HL-60 (cell line): ENCODE measurements around the gene INPP5B.

Experiments used
- GABPA ChIP-seq: IDR thresholded peaks from 2 replicates; pipeline ENCODE4 v1.6.1; 2012; ENCODE audit warnings: low read depth
- POLR2AphosphoS5 ChIP-seq: IDR thresholded peaks from 2 replicates; pipeline ENCODE4 v1.6.1; 2012; ENCODE audit warnings: low read depth
- REST ChIP-seq: IDR thresholded peaks from 2 replicates; pipeline ENCODE4 v1.6.1; 2012; ENCODE audit warnings: low read depth; ENCODE audit not compliant: insufficient replicate concordance
- SPI1 ChIP-seq: IDR thresholded peaks from 2 replicates; pipeline ENCODE4 v1.6.1; 2012; ENCODE audit warnings: low read depth, mild to moderate bottlenecking, borderline replicate concordance
- TF ChIP-seq, protein P1 (sequence below): IDR thresholded peaks from one replicate; pipeline ENCODE4 v1.5.1; 2011; ENCODE audit warnings: low read length, control low read depth, inconsistent platforms; ENCODE audit not compliant: insufficient read depth

DNA sequence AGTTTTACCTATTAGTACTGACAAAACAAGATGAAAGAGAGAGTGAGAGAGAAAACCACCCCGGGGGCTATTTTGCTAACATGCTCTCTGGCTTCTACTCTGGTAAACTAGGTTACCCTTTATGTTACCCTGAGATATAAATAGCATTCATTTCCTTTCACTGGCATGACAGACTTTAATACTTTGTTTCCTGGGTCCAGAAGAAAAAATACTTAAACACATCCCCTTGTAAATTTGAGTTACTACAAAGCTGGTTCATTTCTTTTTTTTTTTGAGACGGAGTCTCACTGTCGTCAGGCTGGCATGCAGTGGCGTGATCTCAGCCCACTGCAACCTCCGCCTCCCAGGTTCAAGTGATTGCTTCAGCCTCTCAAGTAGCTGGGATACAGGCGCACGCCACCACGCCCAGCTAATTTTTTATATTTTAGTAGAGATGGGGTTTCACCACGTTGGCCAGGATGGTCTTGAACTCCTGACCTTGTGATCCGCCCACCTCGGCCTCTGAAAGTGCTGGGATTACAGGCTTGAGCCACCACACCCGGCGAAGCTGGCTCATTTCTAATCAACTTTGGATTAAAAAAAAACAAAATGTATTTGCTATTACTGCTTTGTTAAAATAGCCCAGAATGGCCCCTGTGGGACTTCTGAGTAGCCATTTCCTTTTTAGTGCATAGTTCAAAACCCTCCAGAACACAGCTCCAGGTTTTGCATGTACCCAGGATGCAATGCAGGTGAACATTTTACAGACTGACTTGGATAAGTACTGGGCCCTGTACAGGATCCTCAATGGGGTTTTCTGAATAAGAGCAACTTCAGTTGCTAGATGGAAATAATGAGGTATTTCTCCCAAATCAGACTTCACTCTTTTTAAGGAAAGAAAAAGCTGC, 20.6 kb downstream of the INPP5B start:
- TF ChIP-seq POLR2AphosphoS5 (no peak), REST (no peak), GABPA (no peak), SPI1 (no peak)
- TF ChIP-seq, protein P1, sequence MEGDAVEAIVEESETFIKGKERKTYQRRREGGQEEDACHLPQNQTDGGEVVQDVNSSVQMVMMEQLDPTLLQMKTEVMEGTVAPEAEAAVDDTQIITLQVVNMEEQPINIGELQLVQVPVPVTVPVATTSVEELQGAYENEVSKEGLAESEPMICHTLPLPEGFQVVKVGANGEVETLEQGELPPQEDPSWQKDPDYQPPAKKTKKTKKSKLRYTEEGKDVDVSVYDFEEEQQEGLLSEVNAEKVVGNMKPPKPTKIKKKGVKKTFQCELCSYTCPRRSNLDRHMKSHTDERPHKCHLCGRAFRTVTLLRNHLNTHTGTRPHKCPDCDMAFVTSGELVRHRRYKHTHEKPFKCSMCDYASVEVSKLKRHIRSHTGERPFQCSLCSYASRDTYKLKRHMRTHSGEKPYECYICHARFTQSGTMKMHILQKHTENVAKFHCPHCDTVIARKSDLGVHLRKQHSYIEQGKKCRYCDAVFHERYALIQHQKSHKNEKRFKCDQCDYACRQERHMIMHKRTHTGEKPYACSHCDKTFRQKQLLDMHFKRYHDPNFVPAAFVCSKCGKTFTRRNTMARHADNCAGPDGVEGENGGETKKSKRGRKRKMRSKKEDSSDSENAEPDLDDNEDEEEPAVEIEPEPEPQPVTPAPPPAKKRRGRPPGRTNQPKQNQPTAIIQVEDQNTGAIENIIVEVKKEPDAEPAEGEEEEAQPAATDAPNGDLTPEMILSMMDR: no peak
